Uterus (tissue), 4 donors: Measurements from ENCODE around the gene KCNH2. TPM values are rescaled to one million over a fixed set of nuclear protein-coding genes. Genes with fewer than 3 reads are reported as not detected.

Experiments
- DNase-seq, 2 donors: peaks; one replicate each; pipeline ENCODE4 v3.0.0-alpha.2; 2019 to 2020
- H3K27ac ChIP-seq, 2 donors: fragments of 200-600 bp; sonication (generic); 1 replicate in 1 of 2; 2 replicates in 1 of 2; pipeline ENCODE4 v1.5.1; 2016 to 2018
- H3K27me3 ChIP-seq, 2 donors: fragments of 200-600 bp; sonication (generic); one replicate each; pipeline ENCODE4 v1.5.1; 2018 to 2019; ENCODE audit warnings: control low read depth in 1 of 2
- H3K36me3 ChIP-seq, 2 donors: fragments of 200-600 bp; sonication (generic); one replicate each; pipeline ENCODE4 v1.5.1; 2019; ENCODE audit warnings: control low read depth in 1 of 2
- H3K4me1 ChIP-seq, 2 donors: fragments of 200-600 bp; sonication (generic); one replicate each; pipeline ENCODE4 v1.5.1; 2018 to 2019; ENCODE audit warnings: control low read depth in 1 of 2
- H3K4me3 ChIP-seq, 2 donors: fragments of 200-600 bp; sonication (generic); 1 replicate in 1 of 2; 2 replicates in 1 of 2; pipeline ENCODE4 v1.5.1; 2018 to 2019; ENCODE audit warnings: mild to moderate bottlenecking in 1 of 2
- H3K9me3 ChIP-seq, 2 donors: fragments of 200-600 bp; sonication (generic); one replicate each; pipeline ENCODE4 v1.5.1; 2019; ENCODE audit warnings: control low read depth in 1 of 2
- POLR2A ChIP-seq, 2 donors: fragments of 450-650 bp; IDR thresholded peaks; one replicate each; pipeline ENCODE4 v1.6.1; 2016; ENCODE audit warnings: antibody characterized with exemption in 2 of 2, mild to moderate bottlenecking in 1 of 2, moderate library complexity in 1 of 2
- intact Hi-C: fragments of 100-400 bp; cut with DNase I; formaldehyde crosslinking; loops from one replicate; pipeline ENCODE4 v1.15.1; 2023; ENCODE audit warnings: low total_unique reads
- total RNA-seq, 4 donors: library from RNA; depleted of rRNA in 3 of 4; stranded (reverse); fragments of >200 nt in 3 of 4; gene quantifications; one replicate each; pipeline versions ENCODE4 v1.1.0 to v1.2.4, GENCODE V29; 2014 to 2023
- TF ChIP-seq, protein P1 (sequence below), 4 experiments: fragments of 200-600 bp in 2 of 4; fragments of 450-650 bp in 2 of 4; sonication (generic) in 2 of 4; IDR thresholded peaks; one replicate each; pipeline ENCODE4 v1.5.1; 2016 to 2019; ENCODE audit warnings: antibody characterized with exemption in 4 of 4, mild to moderate bottlenecking in 2 of 4, moderate library complexity in 1 of 4
- donor health status: DM: yes; HTN: yes; CAD: no.

Gene KCNH2
- total RNA-seq, 4 donors from 2014 or later: 9.1 to 51.0 (median 22.8) TPM

DNA sequence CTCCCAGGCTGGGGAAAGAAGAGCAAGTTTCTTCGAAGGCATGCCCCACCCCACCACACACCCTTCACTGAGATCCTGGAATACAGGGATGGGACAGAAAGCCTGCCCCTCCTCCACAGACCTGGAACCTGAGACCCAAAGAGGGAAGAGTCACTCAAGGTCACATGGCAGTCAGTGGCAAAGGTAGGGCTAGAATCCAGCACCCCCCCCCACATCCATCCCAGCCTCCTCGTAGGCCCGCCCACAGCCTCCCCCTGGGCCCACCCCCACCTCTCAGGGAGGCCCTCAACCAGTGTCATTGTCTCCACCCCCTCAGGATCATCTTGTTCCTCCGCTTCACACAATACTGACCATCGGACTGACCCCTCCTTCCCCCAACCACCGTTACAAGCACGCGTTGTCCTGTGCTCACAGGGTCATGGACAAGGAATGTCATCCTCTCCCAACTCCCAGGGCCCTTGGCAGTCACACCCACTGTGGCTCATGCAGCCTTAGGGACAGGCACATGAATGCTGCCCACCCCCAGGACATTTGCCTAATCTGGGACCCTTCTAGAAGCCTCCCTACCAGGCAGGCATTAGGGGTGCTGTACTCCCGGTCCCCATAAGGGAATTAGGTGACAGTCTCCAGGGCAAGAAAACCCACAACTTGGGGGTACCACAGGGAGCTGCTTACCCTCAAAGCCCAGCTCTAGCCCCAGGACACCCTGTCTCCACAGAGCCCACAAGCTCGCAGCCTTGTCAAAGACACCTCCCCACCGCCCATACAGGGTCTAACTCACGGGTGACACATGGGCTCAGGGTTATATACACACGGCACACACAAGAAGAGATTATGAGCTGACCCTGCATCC, 1.4 kb downstream of the KCNH2 start:
- H3K4me3 ChIP-seq: peak overlapping the region; percentile 22 to 45
- H3K4me1 ChIP-seq: peaks cover under 1 to 31% of the 10 kb centered on the region in 2 donors
- H3K27me3 ChIP-seq: no peaks in the 10 kb centered on the region
- H3K27ac ChIP-seq: peak overlapping the region; percentile 53 to 80
- H3K36me3 ChIP-seq: no peaks in the 10 kb centered on the region
- peak in 1 of 2 donors; percentile 52 for DNase-seq
- no peaks in the 10 kb centered on the region for H3K9me3 ChIP-seq
- no peak for TF ChIP-seq POLR2A (IDR thresholded peaks at IDR 0.05)
- TF ChIP-seq, protein P1, sequence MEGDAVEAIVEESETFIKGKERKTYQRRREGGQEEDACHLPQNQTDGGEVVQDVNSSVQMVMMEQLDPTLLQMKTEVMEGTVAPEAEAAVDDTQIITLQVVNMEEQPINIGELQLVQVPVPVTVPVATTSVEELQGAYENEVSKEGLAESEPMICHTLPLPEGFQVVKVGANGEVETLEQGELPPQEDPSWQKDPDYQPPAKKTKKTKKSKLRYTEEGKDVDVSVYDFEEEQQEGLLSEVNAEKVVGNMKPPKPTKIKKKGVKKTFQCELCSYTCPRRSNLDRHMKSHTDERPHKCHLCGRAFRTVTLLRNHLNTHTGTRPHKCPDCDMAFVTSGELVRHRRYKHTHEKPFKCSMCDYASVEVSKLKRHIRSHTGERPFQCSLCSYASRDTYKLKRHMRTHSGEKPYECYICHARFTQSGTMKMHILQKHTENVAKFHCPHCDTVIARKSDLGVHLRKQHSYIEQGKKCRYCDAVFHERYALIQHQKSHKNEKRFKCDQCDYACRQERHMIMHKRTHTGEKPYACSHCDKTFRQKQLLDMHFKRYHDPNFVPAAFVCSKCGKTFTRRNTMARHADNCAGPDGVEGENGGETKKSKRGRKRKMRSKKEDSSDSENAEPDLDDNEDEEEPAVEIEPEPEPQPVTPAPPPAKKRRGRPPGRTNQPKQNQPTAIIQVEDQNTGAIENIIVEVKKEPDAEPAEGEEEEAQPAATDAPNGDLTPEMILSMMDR (IDR thresholded peaks at IDR 0.05): no peak
- intact Hi-C loops: no loop called here

DNA sequence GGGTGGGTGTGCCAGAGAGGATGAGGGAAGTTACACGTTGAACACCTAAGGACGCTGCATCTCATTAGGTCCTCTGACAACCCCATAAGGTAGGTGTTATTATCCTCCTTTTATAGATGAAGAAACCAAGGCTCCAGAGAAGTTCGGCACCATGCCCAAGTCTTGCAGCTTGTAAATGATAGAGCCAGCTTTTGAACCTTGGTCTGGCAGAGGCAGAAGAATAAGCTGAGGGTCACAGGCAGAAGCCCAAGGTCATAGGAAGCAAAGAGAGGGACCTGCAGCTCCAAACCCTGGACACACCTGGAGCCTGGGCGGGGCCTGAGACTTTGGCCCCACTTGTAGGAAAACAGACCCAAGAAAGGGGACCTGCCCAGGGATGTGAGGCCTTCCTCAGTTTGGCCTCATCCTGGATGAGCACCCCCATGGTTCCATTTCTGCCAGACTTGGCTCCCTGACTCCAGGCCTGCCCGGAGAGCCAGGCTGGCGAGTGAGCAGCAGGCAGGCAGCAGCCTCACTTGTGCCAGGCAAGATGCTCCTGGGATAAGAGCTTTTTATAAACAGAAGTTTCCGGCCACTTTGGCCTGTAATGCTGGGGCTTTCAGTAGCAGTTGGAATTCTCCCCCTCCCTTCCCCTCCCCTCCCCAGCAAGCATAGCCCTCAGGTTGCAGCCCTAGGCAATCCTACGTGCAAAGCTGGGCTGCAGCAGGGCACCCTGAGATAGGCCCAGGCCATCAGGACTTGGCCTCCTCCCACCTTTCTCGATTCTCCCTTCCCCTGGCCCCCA, 2.4 kb downstream of the KCNH2 start:
- TF ChIP-seq, protein P1 (IDR thresholded peaks at IDR 0.05): no peak
- TF ChIP-seq POLR2A (IDR thresholded peaks at IDR 0.05): no peak
- Histone ChIP-seq H3K27ac (peak overlapping the region; percentile 53 to 80), H3K4me1 (peaks cover 3 to 36% of the 10 kb centered on the region in 2 donors), H3K9me3 (no peaks in the 10 kb centered on the region), H3K36me3 (no peaks in the 10 kb centered on the region), H3K4me3 (peak overlapping the region in 1 of 2 donors; percentile 47), H3K27me3 (no peaks in the 10 kb centered on the region)
- DNase-seq: no peak
- intact Hi-C loops: no loop called here

DNA sequence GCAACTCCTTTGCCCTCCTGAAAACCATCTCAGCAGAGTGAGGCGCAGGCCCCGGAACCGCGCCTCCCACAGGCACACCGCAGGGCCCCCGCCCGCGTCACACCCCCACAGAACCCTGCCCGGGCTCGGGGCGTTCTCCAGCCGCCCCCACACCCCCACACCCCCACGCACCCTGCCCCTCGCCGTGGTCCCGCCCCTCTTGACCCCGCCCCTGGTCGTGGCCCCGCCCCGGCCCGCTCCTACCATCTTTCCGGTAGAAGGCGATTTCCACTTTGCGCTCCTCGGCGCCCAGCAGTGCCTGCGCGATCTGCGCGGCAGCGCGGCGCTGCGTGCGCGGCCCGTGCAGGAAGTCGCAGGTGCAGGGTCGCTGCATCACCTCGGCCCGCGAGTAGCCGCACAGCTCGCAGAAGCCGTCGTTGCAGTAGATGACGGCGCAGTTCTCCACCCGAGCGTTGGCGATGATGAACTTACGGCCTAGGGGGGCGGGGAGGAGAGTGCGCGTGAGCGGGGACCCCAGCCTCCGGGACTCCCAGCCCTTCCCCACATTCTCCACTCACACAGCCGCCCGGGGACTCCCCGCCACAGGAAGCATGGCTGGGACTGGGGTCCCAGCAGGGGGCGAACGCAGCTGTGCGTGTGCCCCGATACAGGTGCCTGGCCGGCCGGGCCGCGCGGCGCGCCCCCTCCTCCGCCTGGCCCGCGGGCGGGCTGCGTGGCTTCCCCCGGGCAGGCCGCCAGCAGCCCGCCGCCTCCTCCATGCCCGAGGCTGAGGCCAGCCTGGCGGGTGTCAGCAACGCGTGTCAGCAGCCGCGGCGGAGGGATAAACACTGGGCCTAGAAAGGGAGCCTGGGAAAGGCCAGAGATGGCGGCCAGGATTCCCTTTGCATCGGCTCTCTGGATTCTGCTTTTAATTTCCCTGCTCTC, 3.4 kb downstream of the KCNH2 start:
- TF ChIP-seq, protein P1 (IDR thresholded peaks at IDR 0.05): peak; percentile 25 to 37 (median 31)
- peak in 1 of 2 donors; percentile 22 for TF ChIP-seq POLR2A (IDR thresholded peaks at IDR 0.05)
- Histone ChIP-seq H3K4me1 (peaks cover 3 to 36% of the 10 kb centered on the region in 2 donors), H3K9me3 (no peaks in the 10 kb centered on the region), H3K27me3 (no peaks in the 10 kb centered on the region), H3K4me3 (peak overlapping the region; percentile 19 to 47), H3K36me3 (no peaks in the 10 kb centered on the region), H3K27ac (peak overlapping the region; percentile 75 to 80)
- peak; percentile 74 to 78 for DNase-seq
- intact Hi-C loops: no loop called here

DNA sequence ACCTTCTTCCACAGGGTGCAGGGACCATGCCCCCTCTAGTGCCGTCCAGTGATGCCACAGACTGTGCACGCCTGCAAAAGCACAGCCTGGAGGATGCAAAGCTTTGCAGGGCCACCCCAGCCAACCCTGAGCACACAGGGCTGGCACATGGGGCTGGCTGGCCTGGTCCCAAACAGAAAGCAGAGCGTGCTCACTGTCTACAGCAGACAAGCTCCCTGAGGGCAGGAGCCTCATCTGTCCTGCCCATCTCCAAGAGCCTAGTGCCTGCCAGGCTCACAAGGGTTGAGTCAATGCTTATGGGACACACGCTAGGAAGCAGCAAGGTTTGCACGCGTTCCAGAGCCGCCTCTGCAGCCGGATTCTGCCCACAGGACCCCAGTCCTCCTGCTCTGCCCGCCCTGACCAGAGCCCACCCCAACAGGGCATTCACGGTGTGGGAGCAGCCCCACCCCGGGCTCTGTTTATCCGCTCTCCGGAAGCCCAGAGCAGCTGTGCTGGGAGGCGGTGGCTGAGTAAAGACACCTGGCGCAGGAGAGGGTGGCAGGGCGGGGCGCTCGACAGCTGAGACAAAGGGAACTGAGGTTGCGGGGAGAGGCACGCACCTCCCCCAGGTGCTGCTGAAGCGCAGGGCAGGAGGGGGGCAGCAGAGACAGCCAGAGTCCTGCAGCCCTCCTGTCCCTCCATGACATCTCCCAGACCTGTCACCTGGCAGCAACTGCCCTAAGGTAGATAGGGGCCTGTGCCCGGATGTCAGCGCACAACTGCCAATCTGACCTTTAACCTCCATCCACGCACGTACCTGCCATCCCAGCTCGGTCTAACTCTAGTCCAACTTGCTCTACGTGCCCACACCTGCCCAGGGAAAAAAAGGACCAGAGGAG, 4.3 kb downstream of the KCNH2 start:
- Histone ChIP-seq H3K27me3 (no peaks in the 10 kb centered on the region), H3K4me1 (peaks cover 3 to 30% of the 10 kb centered on the region in 2 donors), H3K36me3 (no peaks in the 10 kb centered on the region), H3K27ac (peak overlapping the region; percentile 75 to 80), H3K4me3 (peak overlapping the region in 1 of 2 donors; percentile 47), H3K9me3 (no peaks in the 10 kb centered on the region)
- TF ChIP-seq POLR2A (IDR thresholded peaks at IDR 0.05): no peak
- TF ChIP-seq, protein P1 (IDR thresholded peaks at IDR 0.05): no peak
- DNase-seq: peak in 1 of 2 donors; percentile 32
- intact Hi-C loops: no loop called here
